GM10266 (cell line): Measurements from ENCODE around the gene IL17F.

Source experiments
- DNase-seq: peaks from one replicate; pipeline ENCODE4 v3.0.0; 2012; ENCODE audit errors: extremely low spot score
- CTCF ChIP-seq: IDR thresholded peaks from 2 replicates; pipeline ENCODE4 v1.5.1; 2012; ENCODE audit warnings: mild to moderate bottlenecking, low read depth; ENCODE audit not compliant: control insufficient read depth, insufficient read depth; ENCODE audit errors: missing control alignments

IL17F gene

GRCh38 chr6:52195886-52196285 is 48.4 kb downstream of the IL17F start:
- DNase-seq, result no peak
- TF ChIP-seq CTCF, result no peak

- no peak for DNase-seq
- no peak for TF ChIP-seq CTCF
Observed at GRCh38 chr6:52191824-52192223, 52.5 kb downstream of the IL17F start.

- TF ChIP-seq CTCF, result no peak
- no peak for DNase-seq
Observed at GRCh38 chr6:52190409-52190808, 53.9 kb downstream of the IL17F start.

- no peak for DNase-seq
- TF ChIP-seq CTCF, result no peak
Observed at GRCh38 chr6:52189974-52190373, 54.3 kb downstream of the IL17F start.

- no peak for DNase-seq
- TF ChIP-seq CTCF, result no peak
Observed at GRCh38 chr6:52187098-52187497, 57.2 kb downstream of the IL17F start.
